ENCODE data around the gene CDC73. TPM values are rescaled to one million over a fixed set of nuclear protein-coding genes. Genes with fewer than 3 reads are reported as not detected.
"Not testable (repeated sequence)": the region's sequence is repeated elsewhere in the genome, so short reads cannot be mapped to it uniquely, and the experiment has no call there.

CDC73 gene
- total and polyA plus RNA-seq, 4 donors, result 20.2 to 44.0 (median 26.7) TPM

GRCh38 chr1:193285641-193286040, 163.8 kb downstream of the CDC73 start:
- Histone ChIP-seq H3K4me3 (ENCODE audit: low read depth, low read length) (no peak overlapping the region), H3K27ac (ENCODE audit: low read depth, low read length) (no peak overlapping the region), H3K4me1 (ENCODE audit: control insufficient read depth, insufficient read depth, low read length) (no peaks in the 10 kb centered on the region), H3K36me3 (ENCODE audit: control insufficient read depth, insufficient read depth, low read length) (no peaks in the 10 kb centered on the region), H3K9me3 (ENCODE audit: control insufficient read depth, insufficient read depth, low read length) (no peaks in the 10 kb centered on the region), H3K27me3 (ENCODE audit: control insufficient read depth, insufficient read depth, low read length) (no peaks in the 10 kb centered on the region)
- DNase-seq (ENCODE audit: low read depth in 4 of 6, low spot score in 6 of 6), result no peak

GRCh38 chr1:193288548-193289080, 166.8 kb downstream of the CDC73 start:
- not testable (repeated sequence) for H3K4me1 ChIP-seq (ENCODE audit: control insufficient read depth, insufficient read depth, low read length); DNase-seq (ENCODE audit: low read depth in 4 of 6, low spot score in 6 of 6); H3K4me3 ChIP-seq (ENCODE audit: low read depth, low read length); H3K27me3 ChIP-seq (ENCODE audit: control insufficient read depth, insufficient read depth, low read length); H3K27ac ChIP-seq (ENCODE audit: low read depth, low read length); H3K36me3 ChIP-seq (ENCODE audit: control insufficient read depth, insufficient read depth, low read length); H3K9me3 ChIP-seq (ENCODE audit: control insufficient read depth, insufficient read depth, low read length)
- no CpG with 5 or more reads among the region's 2 CpGs for WGBS (ENCODE audit: insufficient coverage)

GRCh38 chr1:193293726-193294125, 171.9 kb downstream of the CDC73 start:
- peak in 1 of 6 donors; percentile 53 for DNase-seq (ENCODE audit: low read depth in 4 of 6, low spot score in 6 of 6)
- no CpG with 5 or more reads among the region's 2 CpGs for WGBS (ENCODE audit: insufficient coverage)
- Histone ChIP-seq H3K27me3 (ENCODE audit: control insufficient read depth, insufficient read depth, low read length) (no peaks in the 10 kb centered on the region), H3K9me3 (ENCODE audit: control insufficient read depth, insufficient read depth, low read length) (no peaks in the 10 kb centered on the region), H3K4me1 (ENCODE audit: control insufficient read depth, insufficient read depth, low read length) (no peaks in the 10 kb centered on the region), H3K36me3 (ENCODE audit: control insufficient read depth, insufficient read depth, low read length) (no peaks in the 10 kb centered on the region), H3K27ac (ENCODE audit: low read depth, low read length) (no peak overlapping the region), H3K4me3 (ENCODE audit: low read depth, low read length) (no peak overlapping the region)

GRCh38 chr1:193299038-193299437, 177.2 kb downstream of the CDC73 start:
- no peaks in the 10 kb centered on the region for H3K27me3 ChIP-seq (ENCODE audit: control insufficient read depth, insufficient read depth, low read length)
- H3K4me3 ChIP-seq (ENCODE audit: low read depth, low read length), result no peak overlapping the region
- H3K36me3 ChIP-seq (ENCODE audit: control insufficient read depth, insufficient read depth, low read length), result no peaks in the 10 kb centered on the region
- no peak for DNase-seq (ENCODE audit: low read depth in 4 of 6, low spot score in 6 of 6)
- H3K9me3 ChIP-seq (ENCODE audit: control insufficient read depth, insufficient read depth, low read length), result peaks cover 2% of the 10 kb centered on the region
- WGBS (ENCODE audit: insufficient coverage), result no CpG with 5 or more reads among the region's 1 CpG
- no peaks in the 10 kb centered on the region for H3K4me1 ChIP-seq (ENCODE audit: control insufficient read depth, insufficient read depth, low read length)
- H3K27ac ChIP-seq (ENCODE audit: low read depth, low read length), result no peak overlapping the region

- no CpG with 5 or more reads among the region's 2 CpGs for WGBS (ENCODE audit: insufficient coverage)
- Histone ChIP-seq H3K4me1 (ENCODE audit: control insufficient read depth, insufficient read depth, low read length) (no peaks in the 10 kb centered on the region), H3K27ac (ENCODE audit: low read depth, low read length) (no peak overlapping the region), H3K4me3 (ENCODE audit: low read depth, low read length) (no peak overlapping the region), H3K9me3 (ENCODE audit: control insufficient read depth, insufficient read depth, low read length) (peaks cover 2% of the 10 kb centered on the region), H3K27me3 (ENCODE audit: control insufficient read depth, insufficient read depth, low read length) (no peaks in the 10 kb centered on the region), H3K36me3 (ENCODE audit: control insufficient read depth, insufficient read depth, low read length) (no peaks in the 10 kb centered on the region)
- DNase-seq (ENCODE audit: low read depth in 4 of 6, low spot score in 6 of 6), result no peak
Measured at GRCh38 chr1:193301746-193302145, 179.9 kb downstream of the CDC73 start.

GRCh38 chr1:193303849-193304248, 182.0 kb downstream of the CDC73 start:
- no peak for DNase-seq (ENCODE audit: low read depth in 4 of 6, low spot score in 6 of 6)
- Histone ChIP-seq H3K4me1 (ENCODE audit: control insufficient read depth, insufficient read depth, low read length) (no peaks in the 10 kb centered on the region), H3K4me3 (ENCODE audit: low read depth, low read length) (no peak overlapping the region), H3K9me3 (ENCODE audit: control insufficient read depth, insufficient read depth, low read length) (peaks cover 2% of the 10 kb centered on the region), H3K27ac (ENCODE audit: low read depth, low read length) (no peak overlapping the region), H3K27me3 (ENCODE audit: control insufficient read depth, insufficient read depth, low read length) (no peaks in the 10 kb centered on the region), H3K36me3 (ENCODE audit: control insufficient read depth, insufficient read depth, low read length) (no peaks in the 10 kb centered on the region)
- WGBS (ENCODE audit: insufficient coverage), result no CpG with 5 or more reads among the region's 1 CpG

Small RNAs within 50 kb of the gene (small RNA-seq; reads per million reads assigned to genes)
- gene MIR1278 (ENCODE audit: low replicate concordance), result 0.20 reads per million, percentile 6 among the genes with 10 or more reads in this experiment

Other genes starting within 250 kb of the CDC73 start
- gene UCHL5, start 62.7 kb upstream of the CDC73 start, total RNA-seq, result 10 to 100 TPM; 29.8 to 54.3 TPM
- 10 to 100 TPM; 33.3 to 49.7 TPM for gene UCHL5, start 62.7 kb upstream of the CDC73 start, polyA plus RNA-seq (ENCODE audit: insufficient read length in 2 of 2)
- gene RO60, start 62.4 kb upstream of the CDC73 start, total RNA-seq, result 100 to 1,000 TPM; 133 to 254 TPM
- gene RO60, start 62.4 kb upstream of the CDC73 start, polyA plus RNA-seq (ENCODE audit: insufficient read length in 2 of 2), result 10 to 100 TPM; 26.8 to 47.7 TPM
- 10 to 100 TPM; 12.9 to 13.2 TPM for gene GLRX2, start 16.6 kb upstream of the CDC73 start, total RNA-seq
- 10 to 100 TPM; 22.3 to 27.6 TPM for gene GLRX2, start 16.6 kb upstream of the CDC73 start, polyA plus RNA-seq (ENCODE audit: insufficient read length in 2 of 2)
- 10 to 100 TPM; 11.6 to 42.8 TPM for gene B3GALT2, start 64.6 kb downstream of the CDC73 start, total RNA-seq
- gene B3GALT2, start 64.6 kb downstream of the CDC73 start, polyA plus RNA-seq (ENCODE audit: insufficient read length in 2 of 2), result 10 to 100 TPM; 25.8 to 32.3 TPM